Esophagus squamous epithelium (tissue), 4 donors: ENCODE measurements around the gene IL32.

Experiments
- CTCF ChIP-seq, 6 experiments: fragments of 450-650 bp in 4 of 6; fragments of 200-600 bp in 2 of 6; sonication (generic) in 2 of 6; IDR thresholded peaks; one replicate each; pipeline ENCODE4 v1.5.1; 2016 to 2019; ENCODE audit warnings: antibody characterized with exemption in 6 of 6, mild to moderate bottlenecking in 4 of 6, moderate library complexity in 4 of 6
- POLR2A ChIP-seq, 4 donors: fragments of 450-650 bp; IDR thresholded peaks; one replicate each; pipeline ENCODE4 v1.6.1; 2017; ENCODE audit warnings: antibody characterized with exemption in 4 of 4, mild to moderate bottlenecking in 4 of 4, moderate library complexity in 3 of 4

- TF ChIP-seq CTCF (IDR thresholded peaks at IDR 0.05), result no peak
- TF ChIP-seq POLR2A (IDR thresholded peaks at IDR 0.05), result no peak
Observed at GRCh38 chr16:3113765-3114479, 48.5 kb downstream of the IL32 start.
